ENCODE measurements around the gene SLC25A15.

SLC25A15 gene

DNA sequence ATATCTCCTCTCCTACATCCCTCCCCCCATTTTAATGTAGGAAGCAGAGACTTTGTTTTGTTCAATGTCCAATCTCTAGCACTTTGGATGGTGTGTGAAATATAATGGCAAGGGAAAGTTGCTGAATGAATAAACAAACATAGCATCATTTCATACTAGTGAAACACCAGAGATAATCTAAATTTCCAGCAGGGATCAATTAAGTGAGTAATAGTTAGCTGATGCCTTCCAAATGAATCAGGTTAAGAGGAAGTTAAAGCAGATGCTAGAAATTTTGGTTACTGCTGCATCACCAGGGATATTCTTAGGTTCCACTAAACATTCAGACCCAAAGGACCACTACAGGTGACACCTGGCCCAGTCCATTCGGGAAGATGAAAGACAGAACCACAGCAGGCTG, 26.6 kb upstream of the SLC25A15 start:
- H3K36me3 ChIP-seq: peaks cover 21 to 38% (median 28%) of the 10 kb centered on the region in 3 donors
- TF ChIP-seq, protein P1, sequence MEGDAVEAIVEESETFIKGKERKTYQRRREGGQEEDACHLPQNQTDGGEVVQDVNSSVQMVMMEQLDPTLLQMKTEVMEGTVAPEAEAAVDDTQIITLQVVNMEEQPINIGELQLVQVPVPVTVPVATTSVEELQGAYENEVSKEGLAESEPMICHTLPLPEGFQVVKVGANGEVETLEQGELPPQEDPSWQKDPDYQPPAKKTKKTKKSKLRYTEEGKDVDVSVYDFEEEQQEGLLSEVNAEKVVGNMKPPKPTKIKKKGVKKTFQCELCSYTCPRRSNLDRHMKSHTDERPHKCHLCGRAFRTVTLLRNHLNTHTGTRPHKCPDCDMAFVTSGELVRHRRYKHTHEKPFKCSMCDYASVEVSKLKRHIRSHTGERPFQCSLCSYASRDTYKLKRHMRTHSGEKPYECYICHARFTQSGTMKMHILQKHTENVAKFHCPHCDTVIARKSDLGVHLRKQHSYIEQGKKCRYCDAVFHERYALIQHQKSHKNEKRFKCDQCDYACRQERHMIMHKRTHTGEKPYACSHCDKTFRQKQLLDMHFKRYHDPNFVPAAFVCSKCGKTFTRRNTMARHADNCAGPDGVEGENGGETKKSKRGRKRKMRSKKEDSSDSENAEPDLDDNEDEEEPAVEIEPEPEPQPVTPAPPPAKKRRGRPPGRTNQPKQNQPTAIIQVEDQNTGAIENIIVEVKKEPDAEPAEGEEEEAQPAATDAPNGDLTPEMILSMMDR (IDR thresholded peaks at IDR 0.05): no peak
- intact Hi-C loops (cut with DNase I; ENCODE audit: low total_unique reads): no loop called here

DNA sequence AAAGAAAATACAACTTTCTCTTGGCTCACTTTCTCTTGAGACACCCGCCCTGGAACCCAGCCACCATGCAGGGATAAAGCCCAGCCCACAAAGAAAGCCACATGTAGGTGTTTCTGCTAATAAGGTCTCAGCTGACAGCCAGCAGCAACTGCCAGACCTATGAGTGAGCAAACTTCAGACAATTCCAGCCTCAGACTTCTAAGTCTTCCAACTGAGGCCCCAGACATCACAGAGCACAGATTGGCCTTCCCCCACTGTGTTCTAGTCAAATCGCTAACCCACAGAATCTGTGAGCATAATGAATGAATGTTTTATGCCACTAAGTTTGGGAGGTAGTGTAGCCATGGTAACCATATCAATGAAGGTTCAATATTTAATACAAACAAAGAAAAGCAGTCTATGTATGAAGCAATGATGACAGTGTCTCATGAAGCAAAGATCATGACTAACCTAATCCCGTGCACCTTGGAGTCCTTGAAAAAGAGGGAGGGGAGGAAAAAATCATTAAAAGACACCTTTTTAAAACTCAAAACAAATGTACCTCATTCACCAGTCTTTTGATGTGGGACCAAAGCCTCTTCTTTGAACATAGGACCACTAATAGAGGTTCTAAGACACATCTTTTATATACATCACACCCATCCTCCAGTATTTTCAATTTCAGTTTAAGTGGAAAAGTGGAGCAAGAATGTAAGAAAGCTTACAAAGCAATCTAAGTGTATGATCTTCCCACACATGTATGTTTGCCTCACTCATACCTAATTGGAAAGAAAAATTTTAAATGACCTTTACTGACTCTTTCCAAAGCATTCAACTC, 24.6 kb upstream of the SLC25A15 start:
- intact Hi-C loops (cut with DNase I; ENCODE audit: low total_unique reads): no loop called here
- H3K27me3 ChIP-seq: no peaks in the 10 kb centered on the region
- H3K36me3 ChIP-seq: peaks cover 6 to 20% (median 14%) of the 10 kb centered on the region in 3 donors
- no peak overlapping the region for H3K27ac ChIP-seq
- TF ChIP-seq, protein P1 (IDR thresholded peaks at IDR 0.05): no peak
- H3K4me1 ChIP-seq: peaks cover 0 to 9% (median 2%) of the 10 kb centered on the region in 4 donors
- H3K4me3 ChIP-seq: no peak overlapping the region
- DNase-seq: no peak
- no peaks in the 10 kb centered on the region for H3K9me3 ChIP-seq

More for the DNA sequence above, 26.6 kb upstream of the SLC25A15 start:
- Histone ChIP-seq H3K27ac (no peak overlapping the region), H3K27me3 (no peaks in the 10 kb centered on the region), H3K4me3 (no peak overlapping the region), H3K4me1 (no peaks in the 10 kb centered on the region), H3K9me3 (no peaks in the 10 kb centered on the region)
- DNase-seq: no peak

DNA sequence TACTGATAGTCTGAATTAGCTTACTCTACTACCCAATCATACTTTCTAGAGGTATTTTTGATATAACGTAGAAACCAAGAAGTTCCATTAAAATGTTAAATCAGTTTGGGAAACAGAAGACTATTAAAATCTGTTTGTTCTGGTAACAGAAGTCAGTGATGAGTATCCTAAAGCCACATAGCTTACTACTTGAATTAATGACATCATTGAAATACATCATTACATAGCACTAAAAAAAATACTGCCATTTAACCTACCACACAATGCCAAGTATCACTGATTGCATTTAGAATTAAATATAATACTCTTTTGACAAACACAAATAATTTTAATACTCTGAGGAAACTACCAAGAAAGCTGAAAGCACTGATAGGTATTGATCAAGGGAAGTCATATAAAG, 23.8 kb upstream of the SLC25A15 start:
- no peak for DNase-seq

DNA sequence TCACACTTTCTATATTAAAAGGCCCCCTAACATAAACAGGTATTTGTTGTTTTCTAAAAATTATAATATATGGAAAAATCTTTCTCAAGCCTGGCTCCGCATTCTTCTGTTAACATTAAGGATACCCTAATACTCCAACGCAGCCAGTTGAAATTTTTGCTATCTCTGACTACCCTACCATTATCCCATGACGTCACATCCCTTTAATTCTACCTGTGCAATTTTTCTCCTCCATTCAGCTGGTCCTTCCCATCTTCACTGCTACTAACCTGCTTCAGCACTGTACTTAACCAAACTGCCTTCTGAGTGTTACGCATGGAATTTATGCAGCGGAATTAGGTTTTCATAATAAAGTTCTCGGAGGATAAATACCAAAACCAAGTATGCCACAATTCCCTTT, 19.4 kb upstream of the SLC25A15 start:
- no peaks in the 10 kb centered on the region for H3K9me3 ChIP-seq
- H3K27me3 ChIP-seq: no peaks in the 10 kb centered on the region
- DNase-seq: no peak
- peak overlapping the region; percentile 84 to 91 for H3K27ac ChIP-seq
- H3K4me1 ChIP-seq: peaks cover 0 to 15% (median 7%) of the 10 kb centered on the region in 4 donors
- peaks cover 0 to 13% (median 2%) of the 10 kb centered on the region in 3 donors for H3K36me3 ChIP-seq
- H3K4me3 ChIP-seq: peak overlapping the region; percentile 84 to 89
- TF ChIP-seq, protein P1 (IDR thresholded peaks at IDR 0.05): no peak
- intact Hi-C loops (cut with DNase I; ENCODE audit: low total_unique reads): loop anchor here (10.0 kb wide), 1 partner anchor 285 kb away; no protein-coding TSS in a partner anchor

More for the DNA sequence above, 23.8 kb upstream of the SLC25A15 start:
- H3K9me3 ChIP-seq: no peaks in the 10 kb centered on the region
- H3K4me3 ChIP-seq: no peak overlapping the region
- peaks cover 6 to 20% (median 13%) of the 10 kb centered on the region in 3 donors for H3K36me3 ChIP-seq
- intact Hi-C loops (cut with DNase I; ENCODE audit: low total_unique reads): no loop called here
- TF ChIP-seq, protein P1 (IDR thresholded peaks at IDR 0.05): no peak
- peaks cover 0 to 15% (median 7%) of the 10 kb centered on the region in 4 donors for H3K4me1 ChIP-seq
- H3K27ac ChIP-seq: no peak overlapping the region
- no peaks in the 10 kb centered on the region for H3K27me3 ChIP-seq

DNA sequence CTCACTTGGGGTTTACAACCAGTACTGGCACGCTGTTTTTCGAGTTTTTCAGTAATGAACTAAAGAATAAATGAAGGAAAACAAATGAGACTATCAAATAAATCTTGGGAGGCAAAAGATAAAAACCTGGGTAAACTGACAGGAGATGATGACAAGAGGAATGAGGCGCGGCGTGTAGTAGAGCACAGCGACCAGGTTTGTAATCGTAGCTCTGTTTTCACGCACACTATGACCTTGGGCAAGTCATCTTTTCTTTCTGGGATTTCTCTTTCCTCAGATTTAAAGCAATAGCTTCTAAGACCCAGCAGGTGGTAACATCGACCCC, 18.8 kb upstream of the SLC25A15 start:
- Histone ChIP-seq H3K27me3 (no peaks in the 10 kb centered on the region), H3K27ac (peak overlapping the region; percentile 84 to 91), H3K4me3 (peak overlapping the region; percentile 84 to 89), H3K9me3 (no peaks in the 10 kb centered on the region), H3K36me3 (peaks cover 0 to 11% (median 0%) of the 10 kb centered on the region in 3 donors), H3K4me1 (peaks cover 0 to 15% (median 7%) of the 10 kb centered on the region in 4 donors)
- no peak for DNase-seq
- intact Hi-C loops (cut with DNase I; ENCODE audit: low total_unique reads): loop anchor here (10.0 kb wide), 1 partner anchor 284 kb away; no protein-coding TSS in a partner anchor
- TF ChIP-seq, protein P1 (IDR thresholded peaks at IDR 0.05): no peak
